HG03139 (cell line): ENCODE measurements around the gene SFMBT1.
"Not testable (repeated sequence)": the region's sequence is repeated elsewhere in the genome, so short reads cannot be mapped to it uniquely, and the experiment has no call there.

Experiments used
- ATAC-seq: cut with Tn5 transposase; IDR thresholded peaks from one replicate; pipeline ENCODE4 v1.9.1; 2021; ENCODE audit not compliant: unreplicated experiment

Gene SFMBT1

DNA sequence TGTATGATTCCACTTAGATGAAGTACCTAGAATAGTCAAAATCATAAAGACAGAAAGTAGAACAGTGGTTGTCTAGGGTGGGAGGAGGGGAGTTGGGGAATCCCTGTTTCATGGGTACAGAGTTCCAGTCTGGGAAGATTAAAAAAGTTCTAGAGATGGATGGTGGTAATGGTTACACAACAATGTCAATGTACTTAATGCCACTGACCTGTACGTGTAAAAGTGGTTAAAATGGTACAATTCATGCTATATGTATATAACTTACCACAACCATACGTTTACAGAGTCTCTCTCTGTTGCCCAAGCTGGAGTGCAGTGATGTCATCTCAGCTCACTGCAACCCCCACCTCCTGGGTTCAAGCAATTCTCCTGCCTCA, 6.5 kb downstream of the SFMBT1 start:
- ATAC-seq, result no peak

DNA sequence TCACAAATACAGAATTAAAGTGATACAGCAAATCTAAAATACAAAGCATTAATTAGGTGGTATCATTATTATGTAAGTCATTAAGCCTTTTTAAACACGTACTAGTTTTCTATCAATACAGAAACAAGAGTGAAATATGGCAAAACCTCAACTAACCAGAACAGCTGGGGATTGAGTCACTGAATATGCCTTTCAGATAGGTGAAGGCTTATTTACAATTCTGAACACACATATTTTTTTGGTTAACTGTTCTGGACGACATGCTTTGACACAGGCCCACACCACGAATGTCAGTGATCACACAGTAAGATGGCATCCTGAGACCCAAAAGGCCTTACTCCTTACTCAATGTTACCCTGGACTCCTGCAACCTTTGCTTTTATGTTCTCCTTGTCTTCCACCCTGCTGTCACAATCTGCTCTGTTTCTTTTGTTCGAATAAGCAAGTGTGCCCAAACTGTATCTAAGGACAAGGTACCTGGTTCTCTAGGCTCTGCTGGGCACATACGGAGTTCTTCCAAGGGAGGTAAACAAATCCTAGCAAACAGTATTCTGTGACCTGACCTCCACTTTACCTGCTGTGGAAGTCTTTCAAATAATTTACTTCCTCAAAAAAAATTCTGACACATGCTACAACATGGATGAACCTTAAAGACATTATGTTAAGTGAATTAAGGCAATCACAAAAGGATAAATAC, 7.0 kb downstream of the SFMBT1 start:
- ATAC-seq, result no peak

DNA sequence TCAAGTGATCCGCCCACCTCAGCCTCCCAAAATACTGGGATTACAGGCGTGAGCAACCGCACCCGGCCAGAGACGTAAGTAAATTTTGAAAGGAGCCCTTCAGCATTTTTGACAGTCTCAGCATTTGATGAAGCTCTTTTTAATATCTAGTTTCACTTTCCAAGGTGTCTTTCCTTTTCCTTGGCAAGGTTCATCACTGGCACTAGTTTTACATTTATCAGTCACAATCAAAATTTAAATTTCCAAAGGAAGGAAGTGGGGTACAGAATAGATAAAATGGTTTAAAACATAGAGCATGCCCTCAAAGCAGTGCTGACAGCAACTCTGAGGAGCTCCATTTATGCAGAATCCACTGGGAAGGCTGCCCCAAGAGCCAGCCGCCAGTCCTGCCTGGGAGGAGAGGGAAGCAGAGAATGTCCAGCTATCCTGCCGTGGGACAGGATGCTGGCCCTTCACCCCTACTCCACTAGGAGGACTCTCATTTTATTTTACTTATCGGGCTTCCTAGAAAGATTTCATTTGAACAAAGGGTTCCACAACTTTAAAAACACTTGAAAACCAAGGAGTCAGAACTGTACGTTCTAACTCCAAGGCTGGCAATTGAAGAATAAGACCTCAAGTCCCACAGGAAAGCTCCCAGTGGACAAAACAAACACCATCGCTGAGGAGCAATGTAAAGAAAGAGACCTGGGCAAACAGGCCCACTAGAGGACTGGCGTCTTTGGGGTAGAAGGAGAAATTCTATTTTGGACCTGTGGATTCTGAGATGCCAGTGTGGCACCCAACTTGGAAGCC, 9.9 kb downstream of the SFMBT1 start:
- ATAC-seq, result no peak

DNA sequence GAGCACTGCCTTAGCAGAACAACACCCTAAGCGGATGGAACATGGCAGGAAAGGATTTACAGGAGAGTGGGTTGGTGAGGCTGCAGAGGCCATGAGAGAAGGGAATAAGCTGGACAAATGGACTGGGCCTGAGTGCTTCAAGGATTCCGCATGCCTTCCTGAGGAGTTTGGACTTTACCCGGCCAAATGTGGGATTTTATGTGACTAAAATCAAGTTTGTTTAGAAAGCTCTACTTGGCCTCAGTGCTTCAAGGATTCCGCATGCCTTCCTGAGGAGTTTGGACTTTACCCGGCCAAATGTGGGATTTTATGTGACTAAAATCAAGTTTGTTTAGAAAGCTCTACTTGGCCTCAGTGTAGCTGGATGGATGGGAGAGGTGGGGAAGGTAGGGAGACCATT, 10.9 kb downstream of the SFMBT1 start:
- ATAC-seq, result not testable (repeated sequence)

DNA sequence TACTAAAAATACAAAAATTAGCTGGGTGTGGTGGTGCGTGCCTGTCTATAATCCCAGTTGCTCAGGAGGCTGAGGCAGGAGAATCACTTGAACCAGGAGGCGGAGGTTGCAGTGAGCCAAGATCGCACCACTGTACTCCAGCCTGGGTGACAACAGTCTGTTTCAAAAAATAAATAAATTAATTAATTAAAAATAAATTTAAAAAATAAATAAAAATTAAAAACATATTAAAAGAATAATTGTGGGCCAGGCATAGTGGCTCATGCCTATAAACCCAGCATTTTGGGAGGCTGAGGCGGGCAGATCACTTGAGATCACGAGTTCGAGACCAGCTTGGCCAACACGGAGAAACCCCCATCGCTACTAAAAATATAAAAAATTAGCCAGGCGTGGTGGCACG, 11.5 kb downstream of the SFMBT1 start:
- ATAC-seq, result not testable (repeated sequence)

DNA sequence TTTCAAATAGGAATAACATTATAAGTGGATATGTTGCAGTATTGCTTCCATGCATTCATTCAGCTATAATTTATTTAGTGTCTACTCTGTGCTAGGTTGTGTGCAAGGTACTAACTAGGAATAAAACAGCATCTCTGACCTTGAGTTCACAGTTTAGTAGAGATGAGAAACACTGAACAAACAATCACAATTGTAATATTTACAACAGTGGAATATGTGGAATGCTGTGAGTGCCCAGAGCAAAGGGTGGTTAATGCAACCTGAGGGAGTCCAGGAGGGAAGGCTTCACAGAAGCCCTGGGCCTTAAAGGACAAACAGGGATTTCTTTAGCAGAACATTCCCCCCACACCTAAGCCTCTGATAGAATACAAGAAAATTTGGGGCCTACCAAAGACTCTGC, 13.3 kb downstream of the SFMBT1 start:
- ATAC-seq, result no peak

DNA sequence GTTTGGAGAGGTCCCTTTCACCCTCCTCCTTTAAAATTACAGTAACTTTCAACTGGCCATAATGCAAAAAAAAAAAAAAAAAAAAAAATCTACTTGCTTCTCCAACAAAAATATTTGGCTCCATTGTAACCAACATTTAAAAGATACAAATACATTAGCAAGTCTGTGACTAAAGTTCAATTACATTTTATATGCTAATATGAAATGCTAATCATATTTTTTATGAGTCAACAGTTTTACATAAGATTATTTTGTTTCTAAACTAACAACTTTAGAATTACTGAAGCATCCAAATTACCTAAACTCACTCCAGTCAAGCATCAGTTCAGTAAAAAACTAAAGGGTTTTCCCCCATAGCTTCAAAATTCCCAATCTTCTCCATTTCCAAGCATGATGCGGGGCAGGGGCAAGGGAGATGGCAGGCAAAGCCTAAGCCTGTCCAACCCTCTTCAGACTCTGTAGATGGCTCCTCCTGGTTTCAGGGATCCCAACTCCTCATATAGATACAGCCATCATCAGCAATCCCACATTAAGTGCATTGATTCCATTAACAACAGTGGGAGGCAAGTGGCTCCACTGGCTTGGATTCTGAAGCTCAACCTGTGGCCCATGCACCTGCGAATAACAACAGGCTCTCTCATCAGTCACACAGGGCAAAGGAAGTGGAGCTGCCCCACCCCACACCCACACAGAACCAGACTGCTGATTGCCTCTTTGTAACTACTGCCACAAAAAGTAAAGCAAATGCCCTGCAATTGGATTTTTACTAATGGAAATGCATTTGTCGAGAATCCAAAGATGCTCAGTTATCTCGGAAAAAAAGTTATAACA, 15.0 kb downstream of the SFMBT1 start:
- no peak for ATAC-seq

DNA sequence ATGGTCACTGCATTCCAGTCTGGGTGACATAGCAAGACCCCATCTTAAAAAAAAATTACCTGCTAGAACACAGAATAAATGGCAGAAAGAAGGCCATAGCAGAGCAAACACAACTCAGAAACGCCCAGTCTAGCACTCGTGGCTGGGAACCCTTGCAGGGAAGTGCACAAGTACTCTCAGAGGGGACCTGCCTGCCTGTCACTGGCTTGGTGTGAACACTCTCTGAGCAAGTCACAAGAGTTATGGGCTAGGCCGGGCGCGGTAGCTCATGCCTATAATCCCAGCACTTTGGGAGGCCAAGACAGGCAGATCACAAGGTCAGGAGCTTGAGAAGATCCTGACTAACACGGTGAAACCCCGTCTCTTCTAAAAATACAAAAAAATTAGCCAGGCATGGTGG, 17.2 kb downstream of the SFMBT1 start:
- no peak for ATAC-seq

DNA sequence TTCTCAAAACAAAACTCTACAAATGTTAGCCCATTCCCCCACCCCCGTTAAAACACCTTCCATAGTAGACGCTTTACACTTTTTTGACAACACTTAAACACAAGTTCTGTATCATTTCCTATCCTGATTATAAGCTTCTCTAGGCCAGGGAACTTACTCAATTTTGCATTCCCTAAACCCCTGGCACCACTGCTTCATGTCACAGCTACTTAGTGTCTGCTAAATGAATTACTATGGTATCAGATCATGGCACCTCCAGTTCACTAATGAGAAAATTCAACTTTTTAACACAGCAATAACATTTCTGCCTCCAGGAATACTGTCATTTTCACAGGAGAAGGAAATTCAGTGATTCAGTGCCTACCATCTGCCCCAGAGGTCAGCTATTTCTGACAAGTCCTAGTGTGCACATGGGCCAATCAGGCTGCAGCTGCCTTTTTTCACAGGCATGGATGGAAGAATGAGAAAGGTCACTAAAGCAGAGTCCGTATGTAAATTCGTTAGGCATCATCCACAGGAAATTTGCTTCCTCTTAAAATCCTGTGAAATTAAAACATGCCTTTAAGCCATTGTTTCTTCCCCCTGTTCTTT, 18.5 kb downstream of the SFMBT1 start:
- no peak for ATAC-seq

DNA sequence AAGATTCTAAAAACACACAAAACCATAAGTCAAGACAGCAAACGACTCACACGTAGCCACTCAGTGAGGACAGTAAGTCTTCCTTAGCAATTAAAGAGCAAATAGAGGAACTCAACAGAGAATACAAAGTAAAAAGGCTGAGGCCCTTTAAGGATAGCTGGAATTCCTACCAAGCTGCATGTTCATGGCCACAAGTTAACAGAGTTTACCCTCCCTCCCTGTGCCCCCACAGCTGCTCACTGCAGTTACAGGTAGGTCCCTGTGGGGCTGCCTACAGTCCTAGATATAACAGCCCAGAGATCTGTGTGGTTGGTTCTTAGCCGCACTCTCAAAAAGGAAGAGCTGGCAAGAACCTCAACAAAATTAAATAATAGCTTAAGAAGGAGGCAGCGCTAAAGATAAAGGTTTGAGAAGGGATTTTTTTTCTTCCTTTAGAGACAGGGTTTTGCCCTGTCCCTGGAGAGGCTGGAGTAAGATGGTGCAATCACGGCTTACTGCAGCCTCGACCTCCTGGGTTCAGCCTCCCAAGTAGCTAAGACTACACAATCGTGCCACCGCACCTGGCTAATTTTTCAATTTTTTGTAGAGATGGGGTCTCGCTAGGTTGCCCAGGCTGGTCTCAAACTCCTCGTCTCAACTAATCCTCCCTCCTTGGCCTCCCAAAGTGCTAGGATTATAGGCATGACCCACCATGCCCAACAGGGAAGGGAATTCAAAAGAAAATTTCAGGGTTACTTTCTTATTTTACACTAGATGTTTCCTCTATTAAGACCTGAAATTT, 19.3 kb downstream of the SFMBT1 start:
- ATAC-seq, result no peak

DNA sequence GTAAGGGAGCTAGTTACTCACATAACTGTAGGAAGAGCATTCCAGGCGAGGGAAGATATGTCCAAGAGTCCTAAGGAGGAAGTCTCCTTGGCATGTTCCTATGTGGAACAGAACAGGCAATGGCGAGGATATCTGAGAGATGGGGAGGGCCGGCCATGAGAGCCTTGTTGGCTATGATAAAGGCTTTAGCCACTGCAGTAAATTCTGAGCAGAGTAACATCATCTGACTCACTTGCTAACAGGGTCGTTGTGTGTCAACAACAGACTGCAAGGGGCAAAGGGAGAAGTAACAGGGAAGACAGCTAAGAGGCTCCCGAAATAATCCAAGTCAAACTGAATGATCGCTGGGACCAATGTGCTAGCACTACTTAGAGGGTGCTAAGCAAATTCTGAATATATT, 21.6 kb downstream of the SFMBT1 start:
- no peak for ATAC-seq

DNA sequence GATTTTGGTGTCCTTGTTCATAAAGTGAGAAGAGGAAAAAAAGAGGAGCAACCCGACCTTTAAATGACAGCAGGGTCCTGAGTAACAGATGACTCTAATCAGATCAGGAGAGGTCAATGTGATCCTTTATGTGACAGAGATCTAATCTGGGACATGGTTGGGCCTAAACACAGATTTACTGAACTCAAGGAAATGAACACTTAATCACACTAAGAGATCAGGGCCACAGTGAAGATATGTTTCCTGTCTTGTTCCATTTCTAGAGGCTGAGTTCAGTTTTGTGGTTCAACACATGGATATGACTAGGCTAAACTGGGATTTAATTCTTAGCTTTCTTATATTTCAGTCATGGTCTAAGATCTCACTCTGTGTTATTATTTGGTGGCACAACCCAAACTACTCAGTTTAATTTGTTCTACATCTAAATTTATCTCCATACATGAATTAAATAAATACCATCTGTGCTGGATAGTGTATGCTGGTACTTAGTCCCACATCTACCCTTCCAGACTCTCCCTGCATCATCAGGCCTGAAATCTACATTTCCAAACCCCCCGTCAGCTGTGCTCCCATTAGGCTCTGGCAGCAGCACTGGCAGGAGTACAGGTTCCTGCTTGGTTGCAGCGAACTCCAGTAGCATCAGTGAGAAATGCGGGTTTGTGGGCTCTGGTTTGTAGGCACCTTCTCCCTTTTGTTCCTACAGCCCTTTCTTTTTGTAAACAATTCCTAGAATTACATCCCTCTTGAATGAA, 22.6 kb downstream of the SFMBT1 start:
- ATAC-seq, result no peak

DNA sequence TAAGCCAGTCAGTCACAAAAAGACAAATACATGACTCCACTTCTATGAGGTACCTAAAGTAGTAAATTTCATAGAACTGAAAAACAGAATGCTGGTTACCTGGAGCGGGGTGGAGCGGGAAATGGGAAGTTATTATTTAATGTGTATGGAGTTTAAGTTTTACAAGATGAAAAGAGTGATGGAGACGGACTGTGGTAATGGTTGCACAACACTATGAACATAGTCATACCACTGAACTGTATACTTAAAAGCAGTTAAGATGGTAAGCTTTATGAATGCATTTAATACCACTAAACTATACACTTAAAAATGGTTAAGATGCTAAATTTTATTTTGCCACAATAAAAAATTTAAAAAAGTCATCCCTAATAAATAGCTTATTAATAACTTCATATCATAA, 23.2 kb downstream of the SFMBT1 start:
- no peak for ATAC-seq

DNA sequence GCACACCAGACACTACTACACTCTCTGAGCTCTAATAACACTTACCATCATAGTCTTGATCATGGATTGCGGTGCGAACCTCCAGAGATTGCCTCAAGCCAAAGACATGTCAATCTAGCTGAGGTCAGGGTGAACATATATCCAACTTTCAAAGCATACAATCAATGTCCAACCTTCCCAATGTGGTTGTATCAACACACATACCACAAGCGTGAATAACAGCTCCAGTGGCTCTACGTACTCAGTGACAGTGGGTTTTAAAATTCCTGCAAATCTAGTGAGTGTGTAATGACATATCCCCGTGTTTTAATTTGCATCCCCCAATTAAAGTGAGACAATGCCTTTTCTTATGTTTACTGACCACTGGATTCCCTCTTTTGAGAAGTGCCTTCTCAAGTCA, 29.6 kb downstream of the SFMBT1 start:
- no peak for ATAC-seq

DNA sequence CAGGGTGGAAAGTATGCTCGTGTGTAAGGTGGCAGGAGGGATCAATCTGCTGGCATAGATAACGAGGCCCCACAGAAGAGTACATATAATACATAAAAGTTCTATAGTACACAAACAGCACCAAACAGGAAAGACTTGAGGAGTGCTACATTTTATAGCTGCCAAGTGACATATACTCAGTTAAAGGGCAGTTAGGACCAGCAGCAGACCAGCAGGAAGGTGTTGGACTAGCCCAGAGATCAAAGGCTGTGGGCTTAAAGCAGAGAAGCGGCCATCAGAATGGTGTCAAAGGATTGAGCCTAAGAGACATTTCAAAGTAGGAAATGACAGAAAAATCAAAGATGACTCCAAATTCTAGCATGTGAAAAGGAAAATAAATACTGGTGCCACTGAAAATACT, 34.5 kb downstream of the SFMBT1 start:
- ATAC-seq, result no peak

DNA sequence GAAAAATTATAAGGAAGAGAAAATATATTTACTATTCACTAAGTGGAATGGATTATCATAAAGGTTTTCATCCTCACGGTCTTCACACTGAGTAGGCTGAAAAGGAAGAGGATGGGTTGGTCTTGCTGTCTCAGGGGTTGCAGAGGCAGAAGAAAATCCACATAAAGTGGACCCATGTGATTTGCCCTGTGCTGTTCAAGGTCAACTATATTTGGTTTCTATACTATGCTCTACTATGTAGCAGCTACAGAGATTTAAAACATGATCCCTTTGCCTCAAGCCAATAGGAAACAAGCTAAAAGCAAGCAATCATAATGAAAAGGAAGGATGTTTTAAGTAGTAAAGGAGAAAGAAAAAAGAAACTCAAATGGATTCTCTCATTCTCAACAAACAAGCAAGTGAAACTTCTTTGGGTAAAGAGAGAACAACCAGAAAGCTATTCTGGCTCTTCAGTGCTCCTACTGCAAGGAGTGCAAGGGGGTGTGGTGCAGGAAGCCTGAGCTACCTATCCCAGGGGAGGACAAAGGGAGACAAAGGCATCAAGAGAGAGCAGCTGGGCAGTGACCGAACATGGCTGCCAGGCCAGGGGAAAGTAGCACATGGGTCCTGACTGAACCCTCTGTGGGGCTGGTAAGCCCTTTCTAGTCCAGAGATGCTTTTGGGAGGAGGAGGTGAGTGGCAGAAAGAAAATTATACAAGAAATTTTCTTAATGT, 35.9 kb downstream of the SFMBT1 start:
- no peak for ATAC-seq

DNA sequence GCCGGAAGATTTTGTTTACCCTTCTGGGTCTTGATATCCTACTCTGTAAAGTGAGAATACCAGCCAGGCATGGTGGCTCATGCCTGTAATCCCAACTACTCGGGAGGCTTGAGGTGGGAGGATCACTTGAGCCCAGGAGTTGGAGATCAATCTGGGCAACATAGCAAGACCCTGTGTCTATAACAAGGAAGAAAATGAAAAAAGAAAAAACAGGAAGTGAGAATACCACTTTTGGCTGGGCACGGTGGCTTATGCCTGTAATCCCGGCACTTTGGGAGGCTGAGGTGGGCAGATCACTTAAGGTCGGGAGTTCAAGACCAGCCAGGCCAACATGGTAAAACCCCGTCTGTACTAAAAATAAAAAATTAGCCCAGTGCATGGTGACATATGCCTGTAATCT, 36.9 kb downstream of the SFMBT1 start:
- no peak for ATAC-seq

DNA sequence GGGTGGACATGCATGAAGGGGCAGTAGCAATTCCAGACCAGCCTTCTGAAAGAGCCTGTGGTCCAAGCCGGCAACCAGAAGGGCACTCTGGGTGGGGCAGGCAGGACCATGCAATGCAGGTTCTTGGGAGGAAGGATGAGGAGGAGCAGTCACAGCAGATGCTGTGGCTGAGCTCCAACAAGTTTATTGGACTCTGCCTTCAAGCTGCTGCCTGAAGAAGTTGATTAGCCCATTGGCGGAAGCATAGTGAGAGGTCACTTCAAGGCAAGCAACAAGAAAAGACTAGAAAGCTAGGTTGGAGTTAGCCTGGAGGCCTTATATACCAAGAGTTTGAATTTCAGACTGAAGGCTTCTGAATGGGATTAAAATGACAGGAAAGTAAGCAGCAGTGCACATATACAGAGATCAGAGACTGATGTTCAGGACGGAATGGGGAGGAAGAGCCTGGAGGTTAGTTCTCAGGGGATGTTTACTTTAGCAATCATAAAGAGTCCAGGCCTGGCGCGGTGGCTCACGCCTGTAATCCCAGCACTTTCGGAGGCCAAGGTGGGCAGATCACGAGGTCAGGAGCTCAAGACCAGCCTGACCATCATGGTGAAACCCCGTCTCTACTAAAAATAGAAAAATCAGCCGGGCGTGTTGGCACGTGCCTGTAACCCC, 39.9 kb downstream of the SFMBT1 start:
- no peak for ATAC-seq

DNA sequence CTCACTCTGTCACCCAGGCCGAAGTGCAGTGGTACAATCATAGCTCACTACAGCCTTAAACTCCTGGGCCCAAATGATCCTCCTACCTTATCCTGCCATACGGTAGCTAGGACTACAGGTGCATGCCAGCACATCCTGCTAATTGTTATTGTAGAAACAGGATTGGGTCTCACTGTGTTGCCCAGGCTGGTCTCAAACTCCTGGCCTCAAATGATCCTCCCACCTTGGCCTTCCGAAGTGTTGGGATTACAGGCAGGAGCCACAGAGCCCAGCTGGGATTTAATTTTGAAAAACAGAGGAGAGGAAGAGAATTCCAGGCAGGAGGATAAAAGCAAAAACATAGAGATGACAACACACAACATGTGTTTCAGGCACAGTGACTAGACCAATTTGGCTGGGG, 40.5 kb downstream of the SFMBT1 start:
- no peak for ATAC-seq
